ENCODE results near the gene FAM50B.

FAM50B gene

DNA sequence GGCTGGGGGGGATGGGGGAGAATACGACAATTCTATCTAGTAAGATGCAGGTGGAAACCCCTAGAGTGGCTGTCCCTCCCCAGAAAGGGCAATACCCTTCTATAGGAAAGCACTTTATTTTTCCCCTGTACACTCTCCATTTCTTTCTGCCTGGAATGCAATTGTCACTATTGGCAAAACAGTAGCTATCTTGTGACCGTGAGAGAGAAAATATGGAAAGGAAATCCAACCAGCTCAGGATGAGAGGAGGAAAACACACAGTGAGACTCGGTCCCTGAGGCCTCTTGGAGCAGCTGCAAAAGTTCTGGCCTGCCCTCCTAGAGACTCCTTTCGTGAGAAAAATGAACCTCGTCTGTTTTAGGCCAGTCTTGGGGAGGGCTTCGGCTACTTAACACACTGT lies 43.4 kb downstream of the FAM50B start:
- no peak for DNase-seq (ENCODE audit: low read depth)
- TF ChIP-seq, protein P1, sequence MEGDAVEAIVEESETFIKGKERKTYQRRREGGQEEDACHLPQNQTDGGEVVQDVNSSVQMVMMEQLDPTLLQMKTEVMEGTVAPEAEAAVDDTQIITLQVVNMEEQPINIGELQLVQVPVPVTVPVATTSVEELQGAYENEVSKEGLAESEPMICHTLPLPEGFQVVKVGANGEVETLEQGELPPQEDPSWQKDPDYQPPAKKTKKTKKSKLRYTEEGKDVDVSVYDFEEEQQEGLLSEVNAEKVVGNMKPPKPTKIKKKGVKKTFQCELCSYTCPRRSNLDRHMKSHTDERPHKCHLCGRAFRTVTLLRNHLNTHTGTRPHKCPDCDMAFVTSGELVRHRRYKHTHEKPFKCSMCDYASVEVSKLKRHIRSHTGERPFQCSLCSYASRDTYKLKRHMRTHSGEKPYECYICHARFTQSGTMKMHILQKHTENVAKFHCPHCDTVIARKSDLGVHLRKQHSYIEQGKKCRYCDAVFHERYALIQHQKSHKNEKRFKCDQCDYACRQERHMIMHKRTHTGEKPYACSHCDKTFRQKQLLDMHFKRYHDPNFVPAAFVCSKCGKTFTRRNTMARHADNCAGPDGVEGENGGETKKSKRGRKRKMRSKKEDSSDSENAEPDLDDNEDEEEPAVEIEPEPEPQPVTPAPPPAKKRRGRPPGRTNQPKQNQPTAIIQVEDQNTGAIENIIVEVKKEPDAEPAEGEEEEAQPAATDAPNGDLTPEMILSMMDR (IDR thresholded peaks at IDR 0.05; ENCODE audit: low read length, missing control alignments) = no peak
- H3K4me3 ChIP-seq (replicated peaks; ENCODE audit: low read depth, low read length) = no peak overlapping the region

DNA sequence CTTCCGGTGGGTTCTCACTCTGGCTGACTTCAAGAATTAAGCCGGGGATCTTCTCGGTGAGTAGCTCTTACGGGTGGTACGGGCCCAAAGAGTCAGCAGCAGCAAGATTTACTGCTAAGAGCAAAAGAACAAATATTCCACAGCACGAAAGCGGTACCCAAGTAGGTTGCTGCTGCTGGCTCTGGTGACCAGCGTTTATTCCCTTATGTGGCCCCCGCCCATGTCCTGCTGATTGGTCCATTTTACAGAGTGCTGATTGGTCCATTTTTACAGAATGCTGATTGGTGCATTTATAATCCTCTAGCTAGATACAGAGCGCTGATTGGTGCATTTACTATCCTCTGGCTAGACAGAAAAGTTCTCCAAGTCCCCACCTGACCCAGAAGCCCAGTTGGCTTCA lies 44.3 kb downstream of the FAM50B start:
- H3K4me3 ChIP-seq (replicated peaks; ENCODE audit: low read depth, low read length) = no peak overlapping the region
- TF ChIP-seq, protein P1 (IDR thresholded peaks at IDR 0.05; ENCODE audit: low read length, missing control alignments) = no peak

DNA sequence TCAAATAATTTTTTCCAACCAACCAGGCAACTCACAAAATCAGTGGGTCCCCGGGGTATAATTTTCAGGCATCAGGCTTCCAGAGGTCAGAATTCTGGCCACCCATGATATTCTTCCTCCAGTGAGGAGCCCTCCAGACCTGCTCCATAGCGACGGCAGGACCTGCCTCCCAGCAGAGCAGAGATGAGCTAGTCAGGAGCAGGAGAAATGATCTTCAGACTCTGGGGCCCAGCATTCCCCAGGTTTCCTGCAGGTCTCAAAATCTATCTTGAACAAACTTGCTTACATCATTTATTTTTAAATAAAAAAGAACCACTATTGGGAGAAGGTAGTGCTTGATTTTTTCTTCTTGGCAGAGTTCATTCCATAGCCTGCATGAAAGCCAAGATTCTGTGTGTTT lies 44.7 kb downstream of the FAM50B start:
- TF ChIP-seq, protein P1 (IDR thresholded peaks at IDR 0.05; ENCODE audit: low read length, missing control alignments) = no peak
- DNase-seq (ENCODE audit: low read depth) = no peak

More for the DNA sequence above, 44.3 kb downstream of the FAM50B start:
- no peak for DNase-seq (ENCODE audit: low read depth)

DNA sequence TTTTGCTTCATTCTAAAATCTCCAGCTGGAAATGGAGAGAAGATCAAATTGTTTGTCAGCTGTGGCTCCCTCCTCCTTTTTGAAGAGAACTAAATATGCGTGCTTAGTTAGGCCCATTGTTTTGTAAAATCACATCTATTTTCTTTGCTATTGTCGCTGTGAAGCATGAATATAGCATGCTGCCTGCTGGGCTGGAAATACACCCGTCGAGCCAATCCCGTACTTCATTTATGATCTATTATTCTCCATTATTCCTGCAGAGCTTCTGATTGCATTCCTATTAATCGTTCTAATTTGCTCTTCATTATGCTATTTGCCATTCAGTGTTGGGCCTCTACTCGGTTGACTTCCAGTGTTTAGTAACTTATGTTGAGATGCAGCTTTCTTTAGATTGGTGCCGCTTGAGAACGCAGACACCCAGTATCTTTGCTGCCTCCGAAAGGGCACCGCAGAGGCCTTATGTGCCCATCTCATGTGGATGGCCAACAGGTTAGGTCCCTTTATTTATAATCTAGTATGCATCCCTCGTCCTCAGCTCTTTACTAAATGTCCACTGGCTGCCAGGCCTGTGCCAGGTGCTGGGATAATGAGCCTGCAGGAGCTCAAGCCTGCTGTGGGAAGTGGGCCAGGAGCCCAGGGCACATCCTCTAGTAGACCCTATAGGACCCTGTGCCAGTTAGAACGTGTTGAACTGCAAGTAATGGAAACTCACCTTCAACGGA lies 45.6 kb downstream of the FAM50B start:
- TF ChIP-seq, protein P1 (IDR thresholded peaks at IDR 0.05; ENCODE audit: low read length, missing control alignments) = no peak
- no peak for DNase-seq (ENCODE audit: low read depth)
- H3K4me3 ChIP-seq (replicated peaks; ENCODE audit: low read depth, low read length) = no peak overlapping the region

More for the DNA sequence above, 44.7 kb downstream of the FAM50B start:
- H3K4me3 ChIP-seq (replicated peaks; ENCODE audit: low read depth, low read length) = no peak overlapping the region

DNA sequence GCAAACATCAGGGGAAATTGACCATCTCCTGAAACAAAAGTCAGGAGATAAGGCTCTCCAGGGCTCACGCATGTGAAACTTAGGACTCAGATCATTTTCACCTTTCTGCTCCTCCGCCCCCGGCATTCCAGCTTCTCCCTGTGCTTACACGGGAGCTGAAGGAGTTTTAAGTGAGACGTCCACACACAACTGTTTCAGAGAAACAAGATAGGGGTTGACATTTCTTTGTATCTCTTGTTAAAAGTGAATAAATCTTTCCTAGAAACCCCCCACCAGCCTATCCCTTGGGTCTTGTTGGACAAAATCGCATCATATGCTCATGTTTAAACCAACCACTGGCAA lies 46.1 kb downstream of the FAM50B start:
- no peak for DNase-seq (ENCODE audit: low read depth)
- H3K4me3 ChIP-seq (replicated peaks; ENCODE audit: low read depth, low read length) = no peak overlapping the region
- TF ChIP-seq, protein P1 (IDR thresholded peaks at IDR 0.05; ENCODE audit: low read length, missing control alignments) = no peak

DNA sequence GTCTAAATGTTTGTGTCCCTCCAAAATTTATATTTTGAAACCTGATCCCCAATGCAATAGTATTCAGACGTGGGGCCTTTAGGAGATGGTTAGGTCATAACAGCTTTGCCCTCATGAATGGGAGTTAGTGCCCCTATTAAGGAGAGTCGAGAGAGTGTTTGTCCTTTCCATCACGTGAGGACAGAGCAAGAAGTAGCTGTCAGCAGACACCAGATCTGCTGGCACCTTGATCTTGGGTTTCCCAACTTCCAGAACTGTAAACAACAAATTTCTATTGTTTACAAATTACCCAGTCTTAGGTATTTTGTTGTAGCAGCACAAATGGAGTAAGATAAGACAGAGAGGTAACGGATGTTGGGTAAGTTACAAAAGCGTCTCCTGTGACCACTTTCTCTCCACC lies 46.6 kb downstream of the FAM50B start:
- no peak overlapping the region for H3K4me3 ChIP-seq (replicated peaks; ENCODE audit: low read depth, low read length)
- DNase-seq (ENCODE audit: low read depth) = no peak
- TF ChIP-seq, protein P1 (IDR thresholded peaks at IDR 0.05; ENCODE audit: low read length, missing control alignments) = no peak
